Panc1 (cell line): ENCODE data around the gene OGDH.

Source experiments
- POLR2AphosphoS5 ChIP-seq: IDR thresholded peaks from 2 replicates; pipeline ENCODE4 v1.6.1; 2012; ENCODE audit warnings: mild to moderate bottlenecking, low read depth, low read length, moderate library complexity
- REST ChIP-seq, 2 experiments: IDR thresholded peaks; 2 replicates each; pipeline ENCODE4 v1.6.1; 2011 to 2012; ENCODE audit warnings: low read depth in 2 of 2, control low read depth in 1 of 2, low read length in 1 of 2, mild to moderate bottlenecking in 1 of 2, moderate library complexity in 1 of 2; ENCODE audit not compliant: insufficient read depth in 1 of 2
- SIN3A ChIP-seq: IDR thresholded peaks from 2 replicates; pipeline ENCODE4 v1.6.1; 2012; ENCODE audit warnings: low read depth, mild to moderate bottlenecking, low read length, moderate library complexity, borderline replicate concordance; ENCODE audit not compliant: insufficient read depth
- TCF7L2 ChIP-seq: IDR thresholded peaks from 2 replicates; pipeline ENCODE4 v1.6.1; 2011; ENCODE audit warnings: mild to moderate bottlenecking, low read depth, low read length, inconsistent platforms
- TF ChIP-seq, protein P1 (sequence below): fragments of 450-650 bp; IDR thresholded peaks from 2 replicates; pipeline ENCODE4 v1.5.1; 2017; ENCODE audit warnings: mild to moderate bottlenecking

DNA sequence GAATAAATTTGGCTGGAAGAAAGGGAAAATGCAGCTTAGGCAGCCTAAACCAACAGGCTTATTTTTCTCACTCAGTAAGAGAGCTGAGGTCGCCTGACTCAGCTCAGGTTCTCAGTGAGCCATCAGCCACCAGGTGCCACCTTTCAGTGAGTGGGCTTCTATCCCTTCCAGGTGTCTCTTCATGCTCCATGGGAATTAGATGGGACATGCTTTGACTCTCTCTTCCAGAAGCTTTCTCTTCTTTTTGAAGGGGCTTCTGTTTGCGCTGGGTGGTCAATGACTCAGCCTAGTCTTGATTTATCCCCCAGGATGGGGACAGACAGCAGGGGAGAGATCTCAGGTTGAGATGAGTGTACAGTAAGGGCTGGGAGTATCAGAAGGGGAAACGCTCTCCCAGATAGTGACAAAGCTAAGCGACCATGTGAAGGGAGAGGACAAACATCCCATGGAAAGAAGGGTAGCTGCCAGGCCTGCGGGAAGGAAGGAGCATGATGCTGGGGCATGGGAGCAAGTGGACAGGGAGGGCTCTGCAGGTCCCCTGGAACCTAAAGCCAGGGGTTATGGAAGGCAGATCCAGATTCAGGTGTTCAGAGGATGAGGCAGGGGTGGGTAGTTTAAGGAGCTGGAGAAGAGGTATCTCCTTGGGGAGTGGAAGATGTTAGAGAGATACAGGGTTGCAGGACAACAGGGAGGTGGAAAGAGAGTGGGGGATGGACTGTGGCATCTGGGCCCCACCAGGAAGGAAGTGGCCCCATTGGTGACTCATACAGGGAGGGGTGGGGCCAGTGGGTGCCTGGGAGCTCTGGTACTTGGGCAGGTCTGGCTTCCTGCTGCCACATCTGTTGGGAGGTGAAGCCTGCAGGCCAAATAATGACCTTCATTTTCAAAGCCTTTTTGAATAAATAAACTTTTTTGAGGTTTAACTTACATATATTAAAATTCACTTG is 32.5 kb downstream of the OGDH start:
- TF ChIP-seq, protein P1, sequence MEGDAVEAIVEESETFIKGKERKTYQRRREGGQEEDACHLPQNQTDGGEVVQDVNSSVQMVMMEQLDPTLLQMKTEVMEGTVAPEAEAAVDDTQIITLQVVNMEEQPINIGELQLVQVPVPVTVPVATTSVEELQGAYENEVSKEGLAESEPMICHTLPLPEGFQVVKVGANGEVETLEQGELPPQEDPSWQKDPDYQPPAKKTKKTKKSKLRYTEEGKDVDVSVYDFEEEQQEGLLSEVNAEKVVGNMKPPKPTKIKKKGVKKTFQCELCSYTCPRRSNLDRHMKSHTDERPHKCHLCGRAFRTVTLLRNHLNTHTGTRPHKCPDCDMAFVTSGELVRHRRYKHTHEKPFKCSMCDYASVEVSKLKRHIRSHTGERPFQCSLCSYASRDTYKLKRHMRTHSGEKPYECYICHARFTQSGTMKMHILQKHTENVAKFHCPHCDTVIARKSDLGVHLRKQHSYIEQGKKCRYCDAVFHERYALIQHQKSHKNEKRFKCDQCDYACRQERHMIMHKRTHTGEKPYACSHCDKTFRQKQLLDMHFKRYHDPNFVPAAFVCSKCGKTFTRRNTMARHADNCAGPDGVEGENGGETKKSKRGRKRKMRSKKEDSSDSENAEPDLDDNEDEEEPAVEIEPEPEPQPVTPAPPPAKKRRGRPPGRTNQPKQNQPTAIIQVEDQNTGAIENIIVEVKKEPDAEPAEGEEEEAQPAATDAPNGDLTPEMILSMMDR: no peak
- TF ChIP-seq REST (IDR thresholded peaks at IDR 0.05; ENCODE audit: insufficient read depth in 1 of 2, low read depth in 2 of 2, low read length in 1 of 2) (no peak), POLR2AphosphoS5 (peak; percentile 67), SIN3A (no peak), TCF7L2 (no peak)
